ENCODE measurements around the gene RFTN1. TPM values are rescaled to one million over a fixed set of nuclear protein-coding genes. Genes with fewer than 3 reads are reported as not detected.

The RFTN1 gene
- total RNA-seq, 2 experiments from 2014 or later = 101 to 113 TPM

- ChIA-PET POLR2A (no interaction called here), CTCF (interaction anchor here (0.7 kb wide), 1 partner anchor 12 kb away, joined by 3 read pairs; no protein-coding TSS in a partner anchor)
- intact Hi-C loops (cut with DNase I, micrococcal nuclease) = loop anchor here (5.0 kb wide), 6 partner anchors 47 to 1152 kb away; partner anchors contain the start of genes BTD (in 1 of the 2) and HACL1 (in 1 of the 2)
- Mint-ChIP-seq H3K4me3 (peak overlapping the region; percentile 99), H3K27me3 (no peaks in the 10 kb centered on the region), H3K27ac (peak overlapping the region; percentile 86), H3K4me1 (peaks cover 64% of the 10 kb centered on the region), H3K9me3 (ENCODE audit: low read depth) (peaks cover 11% of the 10 kb centered on the region), H3K36me3 (ENCODE audit: low read depth) (peaks cover 35% of the 10 kb centered on the region)
- ATAC-seq (no peak), DNase-seq (no peak)
These were observed 662 bp upstream of the RFTN1 start for GRCh38 chr3:16514021-16514700.

- Mint-ChIP-seq H3K4me1 (peaks cover 72% of the 10 kb centered on the region), H3K27me3 (no peaks in the 10 kb centered on the region), H3K27ac (peak overlapping the region; percentile 88), H3K4me3 (peak overlapping the region; percentile 99), H3K9me3 (ENCODE audit: low read depth) (no peaks in the 10 kb centered on the region), H3K36me3 (ENCODE audit: low read depth) (peaks cover 34% of the 10 kb centered on the region)
- ATAC-seq (peak; percentile 33), DNase-seq (peak; percentile 75)
- ChIA-PET POLR2A (interaction anchor here (0.6 to 3.0 kb wide), 11 partner anchors 9 to 308 kb away, joined by 3 to 28 read pairs (median 4); partner anchors contain the start of genes DPH3 and OXNAD1), CTCF (interaction anchor here (0.7 to 1.9 kb wide), 18 partner anchors 9 to 1302 kb away, joined by 3 to 11 read pairs (median 4); partner anchors contain the start of genes DPH3 and OXNAD1)
- intact Hi-C loops (cut with DNase I, micrococcal nuclease) = loop anchor here (1.0 to 5.0 kb wide), 13 partner anchors 9 to 1150 kb away; partner anchors contain the start of genes OXNAD1 (in 2 of the 2), BTD (in 1 of the 2), DPH3 (in 1 of the 2) and HACL1 (in 1 of the 2)
These were observed 911 bp downstream of the RFTN1 start for GRCh38 chr3:16512435-16513140.

GRCh38 chr3:16511681-16512434 is 1.6 kb downstream of the RFTN1 start:
- peak overlapping the region; percentile 99 for H3K4me3 Mint-ChIP-seq
- H3K27me3 Mint-ChIP-seq = no peaks in the 10 kb centered on the region
- H3K4me1 Mint-ChIP-seq = peaks cover 73% of the 10 kb centered on the region
- H3K27ac Mint-ChIP-seq = peak overlapping the region; percentile 88
- DNase-seq (peak; percentile 92), ATAC-seq (peak; percentile 72)
- ChIA-PET CTCF (interaction anchor here (0.6 to 1.9 kb wide), 22 partner anchors 10 to 1302 kb away, joined by 3 to 11 read pairs (median 4); partner anchors contain the start of genes DPH3 and OXNAD1), POLR2A (interaction anchor here (0.5 to 3.0 kb wide), 15 partner anchors 9 to 658 kb away, joined by 3 to 28 read pairs (median 4); partner anchors contain the start of genes DPH3 and OXNAD1)
- no peaks in the 10 kb centered on the region for H3K9me3 Mint-ChIP-seq (ENCODE audit: low read depth)
- intact Hi-C loops (cut with DNase I, micrococcal nuclease) = loop anchor here (1.0 to 5.0 kb wide), 14 partner anchors 9 to 1150 kb away; partner anchors contain the start of genes OXNAD1 (in 2 of the 2), BTD (in 1 of the 2), DPH3 (in 1 of the 2) and HACL1 (in 1 of the 2)
- H3K36me3 Mint-ChIP-seq (ENCODE audit: low read depth) = peaks cover 40% of the 10 kb centered on the region

- H3K27ac Mint-ChIP-seq = peak overlapping the region; percentile 88
- H3K4me1 Mint-ChIP-seq = peaks cover 72% of the 10 kb centered on the region
- intact Hi-C loops (cut with DNase I, micrococcal nuclease) = loop anchor here (1.0 to 5.0 kb wide), 8 partner anchors 27 to 1148 kb away; partner anchors contain the start of genes BTD (in 1 of the 2) and HACL1 (in 1 of the 2)
- H3K27me3 Mint-ChIP-seq = no peaks in the 10 kb centered on the region
- DNase-seq (no peak), ATAC-seq (no peak)
- POLR2A ChIA-PET = interaction anchor here (0.9 to 3.0 kb wide), 5 partner anchors 8 to 246 kb away, joined by 4 to 28 read pairs (median 5); partner anchors contain the start of genes DPH3 and OXNAD1
- no peaks in the 10 kb centered on the region for H3K9me3 Mint-ChIP-seq (ENCODE audit: low read depth)
- peaks cover 51% of the 10 kb centered on the region for H3K36me3 Mint-ChIP-seq (ENCODE audit: low read depth)
- CTCF ChIA-PET = interaction anchor here (1.2 to 1.9 kb wide), 5 partner anchors 10 to 116 kb away, joined by 4 to 8 read pairs (median 5); no protein-coding TSS in a partner anchor
- H3K4me3 Mint-ChIP-seq = peak overlapping the region; percentile 99
These were observed 2.7 kb downstream of the RFTN1 start for GRCh38 chr3:16510620-16511319.

- H3K4me3 Mint-ChIP-seq = peak overlapping the region; percentile 99
- no peaks in the 10 kb centered on the region for H3K27me3 Mint-ChIP-seq
- ChIA-PET CTCF (interaction anchor here (0.8 to 1.6 kb wide), 4 partner anchors 16 to 219 kb away, joined by 3 to 4 read pairs (median 3); no protein-coding TSS in a partner anchor), POLR2A (interaction anchor here (3.0 kb wide), 1 partner anchor 11 kb away, joined by 28 read pairs; no protein-coding TSS in a partner anchor)
- ATAC-seq (peak; percentile 11), DNase-seq (peak; percentile 56)
- peaks cover 56% of the 10 kb centered on the region for H3K36me3 Mint-ChIP-seq (ENCODE audit: low read depth)
- H3K4me1 Mint-ChIP-seq = peaks cover 70% of the 10 kb centered on the region
- peak overlapping the region; percentile 88 for H3K27ac Mint-ChIP-seq
- intact Hi-C loops (cut with DNase I, micrococcal nuclease) = loop anchor here (2.0 to 5.0 kb wide), 7 partner anchors 27 to 1148 kb away; partner anchors contain the start of genes BTD (in 1 of the 2) and HACL1 (in 1 of the 2)
- no peaks in the 10 kb centered on the region for H3K9me3 Mint-ChIP-seq (ENCODE audit: low read depth)
These were observed 3.5 kb downstream of the RFTN1 start for GRCh38 chr3:16509721-16510619.

- peak overlapping the region; percentile 35 for H3K4me3 Mint-ChIP-seq
- H3K27me3 Mint-ChIP-seq = no peaks in the 10 kb centered on the region
- POLR2A ChIA-PET = no interaction called here
- intact Hi-C loops (cut with DNase I, micrococcal nuclease) = no loop called here
- peaks cover 65% of the 10 kb centered on the region for H3K36me3 Mint-ChIP-seq (ENCODE audit: low read depth)
- ATAC-seq (no peak), DNase-seq (peak; percentile 60)
- H3K9me3 Mint-ChIP-seq (ENCODE audit: low read depth) = no peaks in the 10 kb centered on the region
- CTCF ChIA-PET = interaction anchor here (0.7 to 1.6 kb wide), 7 partner anchors 10 to 263 kb away, joined by 3 to 5 read pairs (median 3); no protein-coding TSS in a partner anchor
- peak overlapping the region; percentile 77 for H3K27ac Mint-ChIP-seq
- peaks cover 72% of the 10 kb centered on the region for H3K4me1 Mint-ChIP-seq
These were observed 4.9 kb downstream of the RFTN1 start for GRCh38 chr3:16508591-16508995.

- H3K9me3 Mint-ChIP-seq (ENCODE audit: low read depth) = no peaks in the 10 kb centered on the region
These were observed 5.3 kb downstream of the RFTN1 start for GRCh38 chr3:16508243-16508578.

GRCh38 chr3:16507578-16508242 is 5.8 kb downstream of the RFTN1 start:
- Mint-ChIP-seq H3K36me3 (ENCODE audit: low read depth) (peaks cover 66% of the 10 kb centered on the region), H3K27me3 (no peaks in the 10 kb centered on the region), H3K4me3 (peak overlapping the region; percentile 35), H3K4me1 (peaks cover 80% of the 10 kb centered on the region), H3K27ac (peak overlapping the region; percentile 77), H3K9me3 (ENCODE audit: low read depth) (no peaks in the 10 kb centered on the region)
- ChIA-PET POLR2A (no interaction called here), CTCF (interaction anchor here (0.6 to 1.3 kb wide), 4 partner anchors 9 to 217 kb away, joined by 4 to 5 read pairs (median 4); no protein-coding TSS in a partner anchor)
- DNase-seq (no peak), ATAC-seq (no peak)
- intact Hi-C loops (cut with DNase I, micrococcal nuclease) = no loop called here

More at GRCh38 chr3:16508243-16508578, 5.3 kb downstream of the RFTN1 start:
- ChIA-PET CTCF (interaction anchor here (0.7 to 1.3 kb wide), 5 partner anchors 9 to 262 kb away, joined by 3 to 5 read pairs (median 4); no protein-coding TSS in a partner anchor), POLR2A (no interaction called here)
- H3K4me1 Mint-ChIP-seq = peaks cover 75% of the 10 kb centered on the region
- H3K27me3 Mint-ChIP-seq = no peaks in the 10 kb centered on the region
- ATAC-seq = no peak
- intact Hi-C loops (cut with DNase I, micrococcal nuclease) = no loop called here
- peaks cover 67% of the 10 kb centered on the region for H3K36me3 Mint-ChIP-seq (ENCODE audit: low read depth)
- H3K27ac Mint-ChIP-seq = peak overlapping the region; percentile 77
- no peak for DNase-seq
- H3K4me3 Mint-ChIP-seq = peak overlapping the region; percentile 35

Data from activated CD4-positive, alpha-beta T cell treated with anti-CD3 and anti-CD28 coated beads for 36 hours (primary cell).